Stimulated activated CD8-positive, alpha-beta memory T cell treated with anti-CD3 and anti-CD28 coated beads, Interleukin-12 subunit alpha, Interleukin-12 subunit beta, amount 100 ng/mL, for 1 hour (primary cell): ENCODE data around the gene ST6GAL1.
"Not testable (repeated sequence)": the region's sequence is repeated elsewhere in the genome, so short reads cannot be mapped to it uniquely, and the experiment has no call there.

ENCODE experiments used
- DNase-seq: peaks from one replicate; pipeline ENCODE4 v3.0.0-alpha.2; 2020; ENCODE audit warnings: low read depth

Gene ST6GAL1

DNA sequence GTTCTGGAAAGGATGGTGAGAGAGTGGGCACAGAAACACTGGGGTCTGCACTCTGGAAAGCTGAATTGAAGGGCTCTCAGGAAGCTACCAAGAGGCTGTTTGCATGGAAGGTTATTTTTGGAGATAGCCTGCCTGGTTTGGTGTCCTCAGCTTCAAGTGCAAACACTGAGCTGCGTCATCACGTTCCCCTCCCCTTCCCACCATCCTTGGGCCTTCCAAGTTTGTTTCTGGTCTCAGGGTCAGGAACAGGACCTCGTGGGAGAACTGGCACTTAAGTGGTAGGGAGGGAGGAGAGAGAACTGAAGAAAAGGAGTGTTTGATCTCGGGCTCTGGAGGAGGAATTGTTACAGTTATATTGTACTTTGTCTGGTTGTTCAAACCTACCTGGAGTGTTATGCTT, 10.6 kb downstream of the ST6GAL1 start:
- DNase-seq, result no peak

DNA sequence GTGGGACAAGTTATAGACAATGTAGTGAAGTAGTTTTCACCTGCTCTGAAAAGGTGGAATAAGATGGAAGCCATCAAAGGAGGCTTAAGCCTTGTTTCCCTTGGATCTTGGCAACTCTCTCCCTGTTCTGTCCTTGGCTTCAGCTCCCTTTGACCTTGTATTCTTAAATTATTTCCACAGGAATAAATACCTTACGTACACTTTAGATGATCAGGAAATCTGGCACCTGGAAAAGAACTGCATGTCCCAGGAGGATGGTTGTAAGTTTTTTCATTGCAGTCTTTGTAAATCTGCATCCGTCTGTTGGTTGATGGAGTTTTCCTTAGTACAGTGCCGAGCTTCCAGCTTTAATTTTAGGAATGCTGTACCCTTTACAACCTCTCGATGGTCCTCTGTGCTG, 11.8 kb downstream of the ST6GAL1 start:
- no peak for DNase-seq

DNA sequence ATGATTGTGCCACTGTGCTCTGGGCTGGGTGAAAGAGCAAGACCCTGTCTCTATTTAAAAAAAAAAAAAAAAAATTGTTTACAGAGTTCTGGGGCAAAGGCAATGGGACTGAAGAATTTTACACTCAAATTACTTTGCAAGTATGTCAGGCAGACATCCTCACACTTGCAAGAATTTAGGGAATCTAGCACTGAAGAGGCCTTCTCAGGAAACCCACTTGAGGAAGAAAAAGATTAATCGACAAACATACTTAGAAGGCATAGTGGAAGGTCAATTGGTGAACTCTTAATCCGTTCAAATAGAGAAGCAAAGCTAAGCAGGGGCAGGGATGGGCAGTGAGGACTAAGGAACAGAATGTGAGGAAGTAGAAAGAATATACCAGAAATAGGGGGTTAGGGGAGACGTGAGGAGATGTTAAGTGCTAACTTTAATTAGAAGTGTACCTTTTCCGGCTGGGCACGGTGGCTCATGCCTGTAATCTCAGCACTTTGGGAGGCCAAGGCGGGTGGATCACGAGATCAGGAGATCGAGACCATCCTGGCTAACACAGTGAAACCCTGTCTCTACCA, 15.0 kb downstream of the ST6GAL1 start:
- no peak for DNase-seq

DNA sequence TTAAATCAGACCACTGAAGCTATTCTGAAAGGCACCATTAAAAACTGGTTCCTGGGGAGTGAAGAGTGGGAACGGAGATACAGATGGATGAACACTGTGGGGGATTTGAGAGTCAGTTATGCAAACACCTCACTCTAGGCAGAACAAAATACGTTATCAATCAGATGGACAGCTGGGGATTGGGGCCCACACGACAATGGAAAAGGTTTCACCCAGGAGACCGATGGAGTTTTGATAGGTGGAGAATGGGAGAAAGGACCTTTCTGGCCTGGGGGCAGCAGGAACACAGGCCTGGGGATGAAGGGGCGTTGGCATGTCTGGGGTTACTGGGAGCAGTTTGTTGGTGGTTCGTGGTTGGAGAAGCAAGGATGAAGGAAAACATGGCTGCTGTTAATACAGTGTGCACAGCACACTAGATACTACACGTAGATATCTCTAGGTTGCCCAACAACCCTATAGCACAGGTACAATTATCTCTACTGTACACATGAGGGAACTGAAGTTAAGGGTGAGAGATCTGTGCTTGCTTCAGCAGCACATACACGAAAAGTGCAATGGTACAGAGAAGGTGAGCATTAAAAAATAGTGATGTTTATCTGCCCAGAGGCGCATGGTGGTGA, 16.5 kb downstream of the ST6GAL1 start:
- no peak for DNase-seq

DNA sequence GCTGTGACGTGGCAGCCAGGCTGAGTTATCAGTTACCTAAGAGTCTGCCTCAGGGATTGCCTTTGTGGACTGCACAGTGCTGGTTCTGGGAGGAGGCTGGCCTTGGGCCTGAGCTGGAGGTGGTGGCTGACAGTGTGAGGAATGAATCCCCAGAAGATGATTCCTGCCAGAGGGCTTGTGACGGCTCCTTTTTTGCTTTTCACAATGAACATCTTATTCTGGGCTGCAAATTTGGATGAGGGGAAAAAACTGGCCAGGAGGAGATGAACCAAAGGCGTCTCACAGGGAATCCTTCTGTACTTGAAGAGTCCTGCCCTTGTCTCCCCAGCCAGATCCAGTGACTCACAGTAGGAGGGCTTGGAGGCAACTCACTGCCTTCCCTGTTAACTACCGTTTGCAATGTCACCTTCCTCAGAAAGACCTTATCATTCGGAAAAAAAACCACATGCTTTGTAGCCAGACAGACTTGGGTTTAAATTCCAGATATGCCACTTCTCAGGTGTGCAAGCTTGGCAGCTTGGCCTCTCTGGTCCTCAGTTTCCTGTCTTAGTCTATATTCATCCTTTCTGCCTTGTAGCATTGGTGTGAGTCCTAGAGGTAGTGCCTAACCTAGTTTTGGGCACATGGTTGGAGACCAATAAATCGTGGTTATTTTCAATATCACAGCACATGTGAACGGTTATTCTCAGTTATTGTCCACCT, 19.1 kb downstream of the ST6GAL1 start:
- no peak for DNase-seq

DNA sequence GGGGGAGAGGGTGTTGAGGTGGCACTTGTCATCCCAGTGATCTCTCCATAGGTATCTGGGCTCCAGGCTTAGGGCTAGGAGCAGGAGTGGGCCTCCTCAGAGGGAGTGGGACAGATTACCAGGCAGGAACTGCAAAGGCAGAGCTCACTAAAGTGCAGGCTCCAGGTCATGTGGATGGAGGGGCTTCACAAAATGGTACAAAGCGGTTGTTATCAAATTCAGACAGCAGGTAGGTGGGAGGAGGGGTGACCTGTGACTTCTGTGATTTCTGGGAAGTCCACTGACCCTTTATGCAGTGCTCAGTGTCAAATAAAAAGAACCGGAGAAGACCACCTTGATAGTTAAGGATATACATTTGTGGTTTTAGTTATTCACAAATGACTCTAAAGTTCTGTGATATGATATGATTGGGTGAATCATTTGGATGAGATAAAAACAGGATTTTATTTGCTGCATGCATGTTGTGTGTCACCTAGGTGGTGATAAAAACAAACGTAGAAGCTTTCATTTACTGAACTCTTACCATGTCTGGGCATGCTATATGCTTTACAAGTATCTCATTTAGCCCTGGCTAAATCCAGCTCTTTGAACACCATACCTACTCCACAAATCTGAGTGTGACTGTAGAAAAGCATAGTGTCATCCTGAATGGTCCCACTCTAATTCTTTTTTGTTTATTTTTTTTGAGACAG, 20.2 kb downstream of the ST6GAL1 start:
- DNase-seq, result no peak

DNA sequence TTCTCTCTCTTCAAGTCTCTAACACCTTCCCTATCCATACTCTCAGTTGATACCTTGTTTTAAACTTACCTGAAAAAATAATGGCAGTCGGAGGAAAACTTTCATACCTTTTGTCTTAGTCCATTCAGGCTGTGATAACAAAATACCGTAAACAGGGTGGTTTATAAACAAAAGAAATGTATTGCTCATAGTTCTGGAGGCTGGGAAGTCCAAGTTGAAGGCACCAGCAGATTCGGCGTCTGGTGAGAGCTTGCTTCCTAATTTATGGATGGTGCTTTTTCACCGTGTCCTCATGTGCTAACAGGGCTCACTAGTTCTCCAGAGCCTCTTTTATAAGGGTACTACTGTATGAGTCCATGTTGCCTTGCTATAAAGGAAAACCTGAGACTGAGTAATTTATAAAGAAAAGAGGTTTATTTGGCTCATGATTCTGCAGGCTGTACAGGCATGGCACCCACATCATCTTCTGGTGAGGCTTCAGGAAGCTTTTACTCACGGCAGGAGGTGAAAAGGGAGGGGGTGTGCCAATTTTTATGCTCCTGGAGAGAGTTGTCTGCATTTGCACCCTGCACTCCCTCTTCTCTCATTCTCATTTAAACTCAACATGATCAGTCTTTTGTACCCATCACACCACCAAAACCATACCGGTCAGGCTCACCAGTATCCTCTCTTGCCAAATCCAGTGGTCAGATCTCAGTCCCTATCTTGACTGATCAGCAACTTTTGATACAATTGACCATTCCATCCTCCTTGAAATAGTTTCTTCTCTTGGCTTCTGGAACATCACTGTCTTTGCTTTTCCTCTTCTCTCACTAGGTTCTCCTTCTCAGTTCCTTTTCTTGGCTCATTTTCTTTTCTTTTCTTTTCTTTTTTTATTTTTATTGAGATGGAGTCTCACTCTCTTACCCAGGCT, 21.6 kb downstream of the ST6GAL1 start:
- no peak for DNase-seq

DNA sequence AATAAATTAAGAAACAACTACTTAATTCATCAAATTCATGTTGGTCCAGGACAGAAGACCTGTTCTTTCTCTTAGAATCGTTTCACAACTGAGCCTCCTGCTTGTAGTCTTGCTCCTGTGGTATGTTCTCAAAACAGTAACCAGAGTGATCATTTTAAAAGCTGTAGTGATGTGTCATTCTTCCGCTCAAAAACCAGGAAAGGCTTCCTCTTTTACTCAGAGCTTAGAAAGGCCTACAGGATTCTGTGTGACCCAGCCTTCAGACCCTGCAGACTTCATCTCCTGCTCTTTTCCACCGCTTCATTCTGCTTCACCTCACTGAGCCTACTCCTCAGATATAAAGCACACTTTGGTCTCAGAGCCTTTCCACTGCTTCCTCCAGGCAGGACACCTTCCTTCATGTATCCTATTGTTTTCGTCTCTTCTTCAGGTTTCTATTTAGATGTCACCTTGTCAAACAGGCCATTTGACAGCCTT, 22.7 kb downstream of the ST6GAL1 start:
- DNase-seq, result no peak

DNA sequence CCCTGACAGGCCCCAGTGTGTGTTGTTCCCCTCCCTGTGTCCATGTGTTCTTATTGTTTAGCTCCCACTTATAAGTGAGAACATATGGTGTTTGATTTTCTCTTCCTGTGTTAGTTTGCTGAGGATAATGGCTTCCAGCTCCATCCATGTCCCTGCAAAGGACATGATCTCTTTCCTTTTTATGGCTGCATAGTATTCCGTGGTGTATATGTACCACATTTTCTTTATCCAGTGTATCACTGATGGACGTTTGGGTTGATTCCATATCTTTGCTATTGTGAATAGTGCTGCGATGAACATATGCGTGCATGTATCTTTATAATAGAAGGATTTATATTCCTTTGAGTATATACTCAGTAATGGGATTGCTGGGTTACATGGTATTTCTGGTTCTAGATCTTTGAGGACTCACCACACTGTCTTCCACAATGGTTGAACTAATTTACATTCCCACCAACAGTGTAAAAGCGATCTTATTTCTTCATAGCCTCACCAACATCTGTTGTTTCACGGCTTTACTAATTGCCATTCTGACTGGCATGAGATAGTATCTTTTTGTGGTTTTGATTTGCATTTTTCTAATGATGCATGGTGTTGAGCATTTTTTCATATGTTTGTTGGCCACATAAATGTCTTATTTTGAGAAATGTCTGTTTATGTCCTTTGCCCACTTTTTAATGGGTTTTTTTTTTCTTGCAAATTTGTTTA, 23.8 kb downstream of the ST6GAL1 start:
- DNase-seq, result not testable (repeated sequence)

DNA sequence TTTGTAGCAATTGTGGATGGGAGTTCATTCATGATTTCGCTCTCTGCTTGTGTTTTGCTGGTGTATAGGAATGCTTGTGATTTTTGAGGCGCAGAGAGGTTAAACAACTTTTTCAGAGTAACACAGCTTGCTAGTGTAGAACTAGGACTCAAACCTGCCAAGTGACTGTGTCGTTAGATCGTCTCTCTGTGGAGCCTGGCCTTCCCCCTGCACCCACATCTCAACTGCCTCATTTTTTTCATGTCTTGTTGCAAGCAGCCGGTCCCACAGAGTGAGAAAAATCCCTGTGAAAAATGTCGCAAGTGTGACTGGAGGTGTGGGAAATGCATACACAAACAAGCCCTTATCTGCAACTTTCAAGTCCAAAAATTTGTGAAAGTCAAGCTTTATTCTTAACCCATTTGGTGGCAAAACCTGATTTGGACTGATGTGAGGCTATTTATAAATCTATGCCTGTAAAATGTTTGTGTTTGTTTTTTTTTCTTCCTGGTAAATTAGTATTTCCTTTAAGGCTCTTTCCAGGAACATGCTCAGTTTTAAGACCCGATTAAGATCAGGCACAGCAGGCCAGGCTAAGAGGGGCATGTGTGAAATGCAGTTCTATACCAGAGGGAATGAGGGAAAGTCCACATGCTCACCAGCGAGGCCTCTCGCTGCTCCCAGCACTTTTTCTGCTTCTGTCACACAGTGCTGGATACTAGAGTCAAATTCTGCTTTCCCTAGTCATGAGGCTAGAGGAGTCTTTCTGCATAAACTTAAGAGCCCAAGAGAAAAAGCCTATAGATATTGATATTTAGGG, 25.8 kb downstream of the ST6GAL1 start:
- no peak for DNase-seq

DNA sequence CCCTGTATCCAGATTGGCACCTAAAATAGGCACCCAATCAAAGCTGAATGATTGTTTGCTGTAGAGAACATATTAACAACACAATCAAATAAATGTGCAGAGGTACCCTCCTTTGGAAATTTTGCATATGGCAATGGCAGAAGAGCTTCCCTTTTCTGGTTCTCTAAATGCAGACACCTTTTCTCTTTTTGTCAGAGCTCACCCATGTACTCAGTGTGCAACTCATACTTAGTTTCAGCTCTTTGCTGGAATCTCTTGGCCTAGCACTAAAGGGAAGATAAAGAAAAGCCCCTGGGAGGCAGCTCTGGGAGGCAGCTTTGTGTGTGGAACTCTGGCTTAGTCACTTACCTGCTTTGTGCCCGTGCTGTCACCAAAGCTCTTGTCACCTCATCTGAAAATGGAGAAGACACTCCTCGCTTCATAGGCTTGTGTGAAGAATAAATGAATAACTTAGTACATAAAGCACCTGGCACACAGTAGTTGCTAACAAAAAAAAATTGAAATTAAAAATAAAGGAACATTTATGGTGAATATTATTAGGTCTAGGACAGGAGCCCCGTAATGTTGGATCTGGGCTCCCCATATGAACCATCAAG, 28.8 kb downstream of the ST6GAL1 start:
- DNase-seq, result no peak

DNA sequence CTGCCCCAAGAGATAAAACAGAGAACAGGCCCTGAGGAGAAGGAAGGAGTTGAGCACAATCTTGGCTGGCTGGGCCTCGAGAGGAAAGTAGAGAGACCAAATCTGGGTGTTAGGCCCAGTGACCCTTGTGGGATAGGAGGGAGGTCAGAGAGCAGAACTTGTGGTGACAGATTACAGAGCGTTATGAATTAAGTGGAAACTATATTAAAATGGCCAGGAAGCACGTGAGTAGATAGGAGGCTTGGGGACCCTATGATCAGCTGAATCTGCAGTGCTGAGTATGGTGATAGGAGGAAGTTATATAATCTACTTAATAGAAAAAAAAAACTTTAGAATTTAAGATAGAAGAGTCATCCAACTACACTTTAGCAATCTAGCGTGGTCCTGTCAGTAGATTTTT, 30.0 kb downstream of the ST6GAL1 start:
- DNase-seq, result no peak

DNA sequence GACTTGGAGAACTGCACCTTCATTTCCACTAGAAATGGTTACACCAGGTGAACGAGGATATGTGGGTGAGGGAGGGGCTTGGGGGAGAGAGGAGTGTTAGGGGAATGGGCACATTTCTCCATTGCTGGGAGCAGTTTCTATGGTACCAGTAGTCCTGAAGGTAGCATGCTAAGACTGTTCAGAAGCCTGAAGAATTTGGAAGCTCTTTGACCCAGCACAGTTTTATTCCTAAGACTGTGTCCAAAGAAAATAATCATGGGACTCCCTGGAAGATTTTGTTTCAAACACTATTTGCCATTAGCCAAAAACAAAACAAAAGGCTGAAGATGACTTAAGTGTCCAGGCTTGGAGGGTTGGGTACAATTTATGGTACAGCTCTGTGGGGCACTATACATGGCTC, 32.1 kb downstream of the ST6GAL1 start:
- no peak for DNase-seq

DNA sequence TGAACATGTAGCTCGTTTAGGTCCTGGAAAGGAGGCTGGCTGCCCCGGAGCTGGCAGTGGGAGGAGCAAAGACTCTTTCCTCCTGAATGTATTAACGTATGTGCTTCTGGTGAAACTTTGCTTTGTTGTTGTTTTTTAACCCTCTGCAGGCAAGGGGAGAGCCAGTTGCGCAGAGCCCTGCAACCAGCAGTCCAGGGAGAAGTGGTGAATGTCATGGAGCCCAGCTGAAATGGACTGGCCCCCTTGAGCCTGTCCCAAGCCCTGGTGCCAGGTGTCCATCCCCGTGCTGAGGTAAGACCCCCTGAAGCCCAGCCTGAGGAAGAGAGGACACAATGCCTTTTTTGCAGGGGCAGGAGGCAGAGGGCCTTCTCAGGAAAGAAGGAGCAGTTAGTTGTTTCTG, 33.3 kb downstream of the ST6GAL1 start:
- no peak for DNase-seq

DNA sequence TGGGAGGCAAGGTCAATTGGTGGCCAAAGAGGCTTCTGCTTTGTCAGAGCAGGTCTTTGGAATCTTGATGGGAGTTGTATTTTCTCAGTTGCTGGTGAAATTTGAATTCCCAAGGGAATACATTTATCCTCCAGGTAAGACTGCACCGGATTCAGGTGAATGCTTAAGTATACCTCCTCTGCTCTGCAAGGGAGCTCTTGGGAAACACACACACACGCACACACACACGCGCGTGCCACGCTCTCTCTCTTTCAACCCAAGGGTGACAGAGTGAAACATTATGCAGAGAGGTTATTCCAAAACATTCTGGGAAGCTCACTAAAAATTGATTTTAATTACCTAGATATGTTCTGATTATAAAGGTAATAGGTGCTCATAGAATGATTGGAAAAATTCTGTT, 33.7 kb downstream of the ST6GAL1 start:
- DNase-seq, result no peak

DNA sequence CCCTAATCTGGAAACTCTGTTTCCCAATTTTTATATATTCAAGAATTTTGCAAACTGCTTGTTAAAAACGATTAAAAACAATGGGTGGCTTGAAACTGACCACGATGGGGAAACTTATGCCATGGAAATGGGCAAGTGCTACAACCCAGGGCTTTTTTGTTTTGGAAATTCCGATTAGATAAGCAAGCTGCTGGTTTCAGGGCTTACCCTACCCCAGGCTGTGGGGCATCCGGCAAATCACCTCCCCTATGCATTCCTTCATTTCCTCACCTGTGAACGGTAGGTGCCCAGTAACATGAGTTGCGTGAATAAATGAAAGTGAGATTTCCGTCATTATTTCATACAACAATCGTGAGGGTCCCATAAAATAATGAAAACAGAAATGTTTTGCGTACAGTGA, 34.3 kb downstream of the ST6GAL1 start:
- DNase-seq, result no peak

DNA sequence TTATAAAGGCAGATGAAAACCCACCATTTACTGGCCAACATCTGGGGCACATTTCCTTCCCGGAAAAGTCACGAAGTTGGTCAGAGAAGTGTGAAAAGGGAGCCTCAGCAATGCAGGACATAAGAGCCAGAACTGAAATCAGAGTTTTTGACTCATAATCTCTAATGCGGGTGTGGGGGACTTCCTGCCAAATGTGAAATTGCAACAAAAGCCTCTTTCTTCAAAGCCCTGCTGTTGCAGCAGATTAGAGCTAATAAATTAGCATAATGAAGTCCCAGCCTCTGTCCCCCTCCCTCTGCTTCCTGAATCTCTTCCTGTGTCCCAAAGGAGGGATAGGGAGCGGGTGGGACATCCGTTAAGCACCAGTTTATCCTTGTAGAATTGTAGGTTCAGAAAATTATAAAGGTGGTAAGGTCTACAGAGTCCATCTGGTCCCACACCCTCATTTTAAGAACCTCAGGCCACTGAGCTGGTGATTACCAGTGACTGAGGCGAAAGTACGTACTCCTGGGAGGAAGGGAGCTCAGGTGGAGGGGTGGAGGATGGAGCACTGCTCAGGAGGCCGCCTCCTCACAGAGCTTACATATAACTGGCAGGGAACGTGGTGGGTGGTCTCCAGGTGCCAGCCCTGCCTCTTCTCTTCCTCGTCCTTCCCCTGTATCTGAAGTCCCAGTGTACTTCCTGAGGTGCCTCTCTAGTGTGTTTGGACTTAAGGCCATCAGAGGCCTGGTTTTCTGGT, 35.0 kb downstream of the ST6GAL1 start:
- no peak for DNase-seq

DNA sequence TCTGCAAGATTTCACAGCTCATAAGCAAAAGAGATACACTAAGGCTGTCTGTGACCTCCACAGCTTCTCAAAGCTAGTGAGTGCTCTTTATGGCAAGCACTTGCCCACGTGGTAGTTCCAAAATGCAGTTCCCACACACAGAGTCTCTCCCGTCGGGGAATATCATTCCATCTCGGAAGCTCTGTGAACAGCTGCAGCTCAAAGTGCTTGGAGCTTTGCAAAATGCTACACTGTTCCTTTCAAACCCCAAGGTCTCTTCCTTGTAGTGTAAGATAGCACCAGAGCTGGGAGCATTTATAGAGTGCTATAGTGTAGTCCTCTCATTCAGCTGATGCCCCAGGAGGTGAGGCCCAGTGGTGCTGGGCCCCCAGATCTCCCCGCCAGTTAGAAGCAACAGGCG, 36.1 kb downstream of the ST6GAL1 start:
- no peak for DNase-seq

DNA sequence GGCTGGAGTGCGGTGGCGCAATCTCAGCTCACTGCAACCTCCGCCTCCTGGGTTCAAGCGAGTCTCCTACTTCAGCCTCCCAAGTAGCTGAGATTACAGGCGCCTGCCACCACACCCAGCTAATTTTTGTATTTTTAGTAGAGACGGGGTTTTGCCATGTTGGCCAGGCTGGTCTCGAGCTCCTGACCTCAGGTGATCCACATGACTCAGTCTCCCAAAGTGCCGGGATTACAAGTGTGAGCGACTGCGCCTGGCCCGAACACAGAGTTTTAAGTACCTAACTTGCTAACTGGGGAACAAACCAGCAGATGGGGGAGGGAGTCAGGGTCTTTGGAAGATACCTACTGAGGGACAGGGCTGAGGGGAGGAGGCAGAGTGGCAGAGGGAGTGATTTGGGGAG, 36.9 kb downstream of the ST6GAL1 start:
- DNase-seq, result not testable (repeated sequence)
